SW 1271 (cell line): ENCODE results near the gene PRKAG2.
"Not testable (repeated sequence)": the region's sequence is repeated elsewhere in the genome, so short reads cannot be mapped to it uniquely, and the experiment has no call there.

Experiments used
- DNase-seq, 2 experiments: peaks; one replicate each; lab custom pipeline; 2025; lab: John Stamatoyannopoulos, UW

PRKAG2 gene

DNA sequence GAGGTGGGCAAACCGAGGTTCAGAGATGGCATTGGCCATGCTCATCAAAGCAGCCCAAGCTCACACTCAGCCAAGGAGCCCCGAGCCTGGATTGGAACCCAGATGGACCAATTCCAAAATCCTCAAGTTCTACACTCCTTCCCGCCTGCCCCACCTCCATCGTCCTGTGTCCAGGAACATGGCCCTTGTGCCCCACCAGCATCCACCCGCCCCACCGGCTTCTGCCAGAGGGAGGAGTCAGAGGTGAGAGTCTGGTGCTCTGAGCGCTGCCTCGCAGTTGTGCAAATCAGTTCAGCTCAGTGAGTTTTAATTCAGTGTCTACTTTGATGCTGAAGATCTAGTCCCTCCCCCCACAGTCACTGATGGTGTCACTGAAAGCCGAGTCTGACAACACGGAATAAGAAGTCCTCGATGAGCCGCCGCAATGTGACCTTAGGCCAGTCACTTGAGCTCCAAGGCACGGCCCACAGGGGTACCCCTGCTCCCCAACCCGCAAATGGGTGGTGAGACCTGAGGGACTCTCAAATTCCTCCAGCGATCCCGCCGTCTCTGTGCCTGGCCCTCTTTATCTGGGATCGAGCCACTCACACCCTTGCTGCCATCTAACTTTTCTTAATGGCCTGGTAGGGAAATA, 26.3 kb downstream of the PRKAG2 start:
- no peak for DNase-seq

DNA sequence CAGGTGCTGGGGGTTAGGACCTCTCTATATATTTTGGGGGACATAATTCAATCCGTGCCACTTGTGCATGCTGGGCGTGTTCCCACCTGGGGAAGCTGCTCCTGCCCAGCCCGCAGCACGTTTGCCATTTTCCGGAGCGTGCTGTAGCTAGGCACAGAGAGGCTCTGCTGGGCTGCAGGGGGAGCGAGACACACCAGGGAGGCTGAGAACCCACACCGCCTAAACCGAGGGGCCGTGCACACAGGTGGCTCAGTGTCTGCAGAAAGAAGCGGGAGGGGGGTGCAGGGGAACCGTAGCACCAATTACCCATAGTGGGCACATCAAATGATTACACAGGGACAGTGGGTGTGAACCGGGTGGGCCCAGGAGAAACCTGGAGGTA, 27.0 kb downstream of the PRKAG2 start:
- DNase-seq, result no peak

DNA sequence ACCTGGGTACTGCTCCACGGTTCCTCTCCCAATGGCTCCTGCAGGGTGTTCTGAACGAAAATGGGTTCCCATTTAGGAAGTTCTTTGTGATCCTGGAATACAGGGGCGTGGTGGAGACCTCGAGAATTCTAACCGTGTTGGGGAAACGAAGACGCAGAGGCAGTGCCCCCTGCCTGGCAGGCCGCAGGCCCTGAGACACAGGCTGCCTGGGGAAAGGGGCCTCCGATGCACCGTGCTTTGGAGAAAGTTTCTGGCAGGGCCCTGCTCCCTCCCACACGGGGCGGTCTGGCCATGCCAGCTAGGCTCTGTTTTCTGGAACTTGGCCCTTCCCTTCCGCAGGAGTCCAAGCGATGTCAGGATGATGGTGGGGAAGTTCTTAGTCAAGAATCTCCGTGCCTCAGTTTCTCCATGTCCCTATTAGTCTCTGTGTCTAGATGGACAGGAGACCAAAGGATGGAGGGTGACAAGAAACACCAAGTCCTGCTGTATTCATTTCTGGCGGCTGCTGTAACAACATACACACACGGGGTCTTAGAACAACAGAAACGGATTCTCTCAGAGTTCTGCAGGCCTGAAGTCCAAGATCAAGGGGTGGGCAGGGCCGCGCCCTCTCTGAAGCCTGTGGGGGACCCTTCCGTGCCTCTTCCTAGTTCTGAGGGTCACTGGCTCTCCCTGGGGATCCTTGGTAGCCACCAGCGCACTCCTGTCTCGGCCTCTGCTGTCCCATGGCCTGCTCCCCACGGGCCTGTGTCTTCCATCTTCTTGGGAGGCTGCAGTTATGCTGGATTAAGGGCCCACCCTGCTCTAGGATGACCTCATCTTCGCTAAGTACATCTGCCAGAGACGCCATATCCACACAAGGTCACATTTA, 27.7 kb downstream of the PRKAG2 start:
- no peak for DNase-seq

DNA sequence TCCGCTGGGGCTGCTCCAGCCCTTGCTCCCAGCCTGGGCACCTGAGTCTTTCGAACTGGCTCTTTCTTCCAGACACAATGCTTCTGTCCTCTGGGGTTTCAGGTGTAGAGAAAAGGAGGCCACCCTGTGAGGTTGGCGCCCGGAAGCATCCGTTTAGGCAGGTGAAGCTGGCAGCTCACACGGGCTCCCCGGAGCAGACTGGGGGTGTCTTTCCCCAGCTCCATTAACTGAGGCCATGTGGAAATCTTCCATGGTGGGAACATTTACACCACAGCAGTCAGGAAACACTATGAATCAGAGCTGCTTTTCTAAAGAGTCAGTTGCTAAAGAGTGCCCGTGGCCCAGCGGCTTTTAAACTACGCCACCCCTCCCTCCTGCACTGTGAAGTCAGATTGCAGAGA, 29.2 kb downstream of the PRKAG2 start:
- DNase-seq, result no peak

GRCh38 chr7:151847136-151847535, 29.8 kb downstream of the PRKAG2 start:
- no peak for DNase-seq

DNA sequence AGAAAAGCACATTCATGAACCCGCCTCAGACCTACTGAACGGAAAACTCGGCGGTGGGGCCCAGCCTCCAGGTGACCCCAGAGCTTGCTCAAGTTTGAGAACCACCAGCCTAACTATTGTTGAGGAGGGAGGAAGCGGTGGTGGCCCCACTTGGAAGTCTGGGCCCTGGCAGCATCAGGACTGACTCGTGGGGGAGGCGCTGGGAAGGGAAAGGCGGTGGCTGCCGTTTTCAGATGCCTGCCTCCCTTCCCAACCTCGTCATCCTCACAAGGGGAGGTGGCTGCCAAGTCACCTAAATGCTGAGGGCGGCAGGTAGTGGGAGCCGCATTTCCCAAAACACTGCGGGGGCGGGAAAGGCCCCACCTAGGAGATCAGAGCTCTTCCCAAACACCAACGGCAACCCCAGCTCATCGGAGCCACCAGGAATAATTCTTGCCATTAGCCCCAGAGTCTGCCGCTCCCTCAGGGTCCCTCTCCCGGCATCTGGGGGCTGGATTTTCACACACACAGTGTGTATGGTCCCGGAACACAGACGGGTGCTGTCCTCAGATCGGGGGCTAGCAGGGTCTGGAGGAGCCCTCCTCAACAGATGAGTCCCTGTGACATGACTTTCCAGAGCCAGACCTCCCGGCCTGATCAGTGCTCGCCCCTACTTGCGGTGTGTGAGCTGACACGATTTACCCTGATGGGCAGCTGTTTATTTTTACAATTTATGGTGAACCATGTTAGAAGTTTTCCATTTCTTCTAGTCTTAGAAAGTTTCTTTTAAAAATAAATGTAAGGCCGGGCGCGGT, 31.3 kb downstream of the PRKAG2 start:
- no peak for DNase-seq

GRCh38 chr7:151844825-151845200, 32.1 kb downstream of the PRKAG2 start:
- DNase-seq, result no peak

DNA sequence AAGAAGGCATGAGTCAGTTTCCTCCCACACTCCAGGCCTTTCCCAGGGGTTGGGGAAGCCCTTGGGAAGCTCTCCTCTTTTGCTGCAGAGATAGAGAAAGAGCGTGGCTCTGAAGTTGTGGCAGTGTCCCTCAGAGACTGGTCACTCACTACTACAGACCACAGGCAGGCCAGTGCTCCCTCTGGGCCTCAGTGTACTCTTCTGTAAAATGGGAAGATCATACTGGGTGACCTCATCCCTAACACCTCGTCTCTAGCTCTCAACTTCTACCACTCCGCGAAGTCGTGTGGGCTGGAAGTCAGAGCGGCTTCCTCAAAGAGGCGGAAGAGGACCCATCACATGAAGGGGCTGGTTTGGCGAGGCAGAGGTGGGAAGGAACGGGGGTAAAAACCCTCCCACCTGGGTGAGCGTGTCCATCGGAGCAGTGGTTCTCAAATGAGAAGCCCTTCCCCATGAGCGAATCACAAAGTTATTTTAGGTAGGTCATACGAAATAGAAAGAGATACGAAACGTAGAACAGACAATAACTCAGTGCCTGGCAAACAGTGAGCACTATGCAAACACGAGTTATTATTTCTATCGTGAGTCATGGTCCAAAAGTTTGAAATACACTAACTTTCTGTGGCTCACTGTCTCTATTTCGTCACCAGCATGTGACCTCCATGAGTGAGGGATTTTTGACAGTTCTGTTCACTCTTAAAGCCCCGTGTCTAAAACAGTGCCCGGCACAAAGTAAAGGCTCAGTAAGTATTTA, 32.7 kb downstream of the PRKAG2 start:
- DNase-seq, result no peak

- DNase-seq, result no peak
Observed at GRCh38 chr7:151843181-151843580, 33.7 kb downstream of the PRKAG2 start.

- DNase-seq, result not testable (repeated sequence)
Observed at GRCh38 chr7:151841395-151842051, 35.4 kb downstream of the PRKAG2 start.

DNA sequence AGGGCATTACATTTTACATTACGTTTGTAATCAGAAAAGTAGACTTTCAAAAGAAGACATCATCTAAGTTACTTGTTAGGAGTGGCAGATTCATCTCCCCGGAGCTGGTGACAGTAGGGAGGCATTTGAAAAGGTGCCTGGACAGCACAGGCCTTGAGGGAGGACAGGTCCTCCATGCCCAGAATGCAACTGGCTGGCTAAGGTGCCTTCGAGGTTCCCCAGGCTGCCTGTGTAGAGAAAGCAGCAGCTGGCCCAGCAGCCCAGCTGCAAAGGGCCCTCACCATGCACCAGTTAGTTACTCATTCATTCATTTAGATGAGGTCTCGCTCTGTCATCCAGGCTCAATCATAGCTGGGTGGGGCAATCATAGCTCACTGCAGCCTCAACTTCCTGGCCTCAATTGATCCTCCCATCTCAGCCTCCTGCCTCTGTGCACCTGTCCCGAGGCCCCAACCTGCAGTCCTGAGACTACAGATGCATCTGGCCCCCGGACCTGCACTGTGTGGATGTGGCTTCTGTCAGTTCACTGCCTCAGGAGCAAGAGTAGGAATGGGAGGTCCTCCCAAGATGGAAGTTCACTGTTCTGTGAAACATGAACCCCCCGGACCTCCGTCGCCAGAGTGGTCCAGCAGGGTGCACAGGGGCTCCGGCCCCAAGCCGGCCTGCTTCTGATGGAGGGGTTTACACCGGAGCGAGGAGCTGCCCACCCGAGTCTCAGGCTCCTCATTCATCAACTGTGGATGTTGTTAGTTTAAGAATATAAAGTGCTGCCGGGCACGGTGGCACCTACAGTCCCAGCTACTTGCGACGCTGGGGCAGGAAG, 36.6 kb downstream of the PRKAG2 start:
- no peak for DNase-seq

- DNase-seq, result no peak
Observed at GRCh38 chr7:151839451-151839921, 37.4 kb downstream of the PRKAG2 start.

GRCh38 chr7:151838861-151839381, 38.0 kb downstream of the PRKAG2 start:
- no peak for DNase-seq

GRCh38 chr7:151838072-151838471, 38.8 kb downstream of the PRKAG2 start:
- no peak for DNase-seq

DNA sequence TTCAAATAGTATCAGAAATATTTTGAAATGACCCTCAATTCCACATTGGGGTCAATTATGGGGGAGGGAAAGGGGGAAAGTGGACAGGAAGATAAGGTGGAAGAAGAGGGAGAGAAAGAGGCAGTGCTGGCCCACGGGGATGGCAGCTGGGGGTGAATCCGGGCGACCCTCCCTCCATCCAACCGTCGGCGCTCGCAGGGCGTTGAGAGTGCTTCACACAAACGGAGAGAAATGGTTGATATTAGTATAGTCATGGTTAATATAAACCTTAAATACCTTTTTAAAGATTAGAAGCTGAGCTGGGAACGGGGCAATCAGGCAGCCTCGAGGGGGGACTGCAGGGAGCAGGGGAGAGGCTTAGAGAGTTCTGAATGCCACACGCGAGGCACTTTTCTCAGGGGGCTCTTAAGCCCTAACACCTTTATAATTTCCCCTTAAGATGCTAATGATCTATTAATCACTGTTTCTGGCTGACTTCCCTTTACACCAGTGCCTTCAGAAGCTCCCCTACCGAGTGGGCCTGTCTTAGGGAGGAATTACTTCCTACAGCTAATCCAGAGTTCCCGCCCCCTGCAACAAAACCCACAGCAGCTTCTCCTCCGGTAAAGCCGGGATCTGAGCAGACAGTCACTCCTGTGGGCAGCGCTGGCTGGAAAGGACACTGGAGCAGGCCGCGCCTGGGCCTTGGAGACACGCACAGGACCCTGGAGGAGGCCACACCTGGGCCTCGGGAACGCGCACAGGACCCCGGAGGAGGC, 39.5 kb downstream of the PRKAG2 start:
- DNase-seq, result no peak

GRCh38 chr7:151836927-151837205, 40.0 kb downstream of the PRKAG2 start:
- no peak for DNase-seq

DNA sequence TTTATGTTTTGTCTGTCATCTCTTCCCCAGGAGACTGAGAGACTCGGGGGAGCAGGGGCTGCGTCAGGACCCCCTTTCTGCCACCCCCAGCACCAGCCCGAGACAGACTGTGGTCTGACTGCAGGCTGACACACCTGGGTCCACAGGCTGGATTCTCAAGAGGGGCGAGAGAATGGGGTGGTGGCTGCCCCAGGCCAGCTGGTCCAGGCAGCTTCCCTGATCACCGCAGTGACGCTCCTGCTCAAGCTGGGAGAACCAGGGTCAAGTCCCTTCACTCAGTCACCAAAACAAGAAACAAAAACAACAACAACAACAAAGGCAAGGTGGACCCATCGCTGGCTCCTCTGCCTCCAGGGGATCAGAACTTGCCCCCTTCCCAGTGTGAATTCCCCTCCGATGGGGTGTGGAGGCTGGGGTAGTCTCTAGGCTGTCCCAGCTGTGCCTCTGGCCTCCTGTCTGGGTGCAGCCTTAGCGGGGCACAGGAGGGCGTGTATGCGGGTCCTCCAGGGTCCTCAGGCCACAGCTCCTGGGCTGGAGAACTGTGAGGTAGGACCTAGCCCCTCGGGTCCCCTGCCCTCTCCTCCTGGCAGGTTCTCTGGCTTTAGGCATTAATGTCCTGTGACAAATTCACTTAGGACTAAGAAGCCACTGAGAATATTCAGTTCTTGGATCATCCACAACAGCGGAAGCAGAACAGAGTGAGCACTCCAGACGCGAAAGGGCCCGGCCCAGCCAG, 40.6 kb downstream of the PRKAG2 start:
- no peak for DNase-seq

GRCh38 chr7:151835636-151836035, 41.3 kb downstream of the PRKAG2 start:
- DNase-seq, result no peak
